ENCODE results near the gene GRHPR.

DNA sequence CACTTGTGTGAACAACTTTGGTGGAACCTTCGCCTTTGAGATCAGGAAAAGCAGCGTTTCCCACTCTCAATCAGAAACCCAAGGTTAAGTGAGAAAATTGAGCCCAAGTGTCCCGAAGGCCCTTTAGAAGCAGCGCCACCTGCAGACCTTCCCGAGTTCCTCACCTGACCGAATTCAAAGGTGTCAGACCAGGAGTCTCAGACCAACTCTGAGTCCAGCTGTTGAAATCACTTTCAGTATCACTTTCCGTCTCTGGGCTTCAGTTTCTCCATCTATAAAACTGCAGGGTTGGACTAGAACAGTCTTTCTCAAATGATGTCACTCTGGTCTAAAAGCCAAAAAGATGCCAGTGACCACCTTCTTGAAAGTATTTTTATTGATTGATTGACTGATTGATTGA is 31.7 kb upstream of the GRHPR start:
- TF ChIP-seq, protein P1, sequence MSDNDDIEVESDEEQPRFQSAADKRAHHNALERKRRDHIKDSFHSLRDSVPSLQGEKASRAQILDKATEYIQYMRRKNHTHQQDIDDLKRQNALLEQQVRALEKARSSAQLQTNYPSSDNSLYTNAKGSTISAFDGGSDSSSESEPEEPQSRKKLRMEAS (IDR thresholded peaks at IDR 0.05; ENCODE audit: low read depth, low read length) = no peak
- TF ChIP-seq POLR2A (IDR thresholded peaks at IDR 0.05; ENCODE audit: extremely low read depth, insufficient read length) = no peak
